Activated CD4-positive, CD25-positive, alpha-beta regulatory T cell (primary cell): ENCODE measurements around the gene MYRIP.

ENCODE experiments used
- DNase-seq, 4 experiments: peaks; one replicate each; lab custom pipeline; 2025; lab: John Stamatoyannopoulos, UW

The MYRIP gene

DNA sequence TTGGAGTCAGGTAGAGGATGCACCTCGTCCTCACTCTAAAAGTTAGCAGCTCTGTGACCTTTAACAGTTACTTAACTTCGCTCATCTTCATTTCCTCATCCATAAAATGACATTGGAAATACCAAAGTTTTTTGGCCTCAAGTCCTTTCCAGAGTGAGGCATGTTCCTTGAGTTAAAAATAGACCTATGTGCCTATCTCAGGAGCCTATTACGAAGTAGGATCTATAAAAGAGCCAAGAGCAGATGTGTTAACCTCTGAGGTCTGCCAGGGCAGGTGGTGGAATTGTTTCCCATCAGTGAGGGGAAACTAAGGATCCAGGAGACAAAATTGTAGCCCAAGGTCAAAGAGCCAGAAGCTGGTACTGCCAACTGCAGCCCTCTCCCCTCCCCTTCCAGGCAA is 379.7 kb downstream of the MYRIP start:
- no peak for DNase-seq

DNA sequence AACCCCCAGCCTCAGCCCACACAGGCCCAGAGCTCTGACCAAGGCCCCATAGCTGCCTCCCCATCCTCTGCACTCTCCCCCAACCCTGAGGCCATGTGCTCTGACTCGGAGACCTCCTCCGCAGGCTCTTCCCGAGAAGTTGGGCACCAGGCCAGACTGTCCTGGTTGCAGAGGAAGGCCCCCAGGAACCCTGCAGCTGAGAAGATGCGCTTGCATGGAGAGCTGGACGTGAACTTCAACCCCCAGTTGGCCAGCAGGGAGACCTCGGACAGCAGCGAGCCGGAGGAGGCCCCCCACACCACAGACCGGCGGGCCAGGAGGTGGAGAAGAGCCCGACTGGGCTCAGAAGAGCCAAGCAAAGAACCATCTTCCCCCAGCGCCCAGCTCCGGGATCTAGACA is 380.6 kb downstream of the MYRIP start:
- DNase-seq, result no peak

GRCh38 chr3:40191251-40191650 is 381.8 kb downstream of the MYRIP start:
- no peak for DNase-seq

- peak; percentile 12 to 36 (median 26) for DNase-seq
Measured at GRCh38 chr3:40191850-40192448, 382.5 kb downstream of the MYRIP start.

- no peak for DNase-seq
Measured at GRCh38 chr3:40192628-40193027, 383.2 kb downstream of the MYRIP start.

- no peak for DNase-seq
Measured at GRCh38 chr3:40196966-40197365, 387.6 kb downstream of the MYRIP start.

DNA sequence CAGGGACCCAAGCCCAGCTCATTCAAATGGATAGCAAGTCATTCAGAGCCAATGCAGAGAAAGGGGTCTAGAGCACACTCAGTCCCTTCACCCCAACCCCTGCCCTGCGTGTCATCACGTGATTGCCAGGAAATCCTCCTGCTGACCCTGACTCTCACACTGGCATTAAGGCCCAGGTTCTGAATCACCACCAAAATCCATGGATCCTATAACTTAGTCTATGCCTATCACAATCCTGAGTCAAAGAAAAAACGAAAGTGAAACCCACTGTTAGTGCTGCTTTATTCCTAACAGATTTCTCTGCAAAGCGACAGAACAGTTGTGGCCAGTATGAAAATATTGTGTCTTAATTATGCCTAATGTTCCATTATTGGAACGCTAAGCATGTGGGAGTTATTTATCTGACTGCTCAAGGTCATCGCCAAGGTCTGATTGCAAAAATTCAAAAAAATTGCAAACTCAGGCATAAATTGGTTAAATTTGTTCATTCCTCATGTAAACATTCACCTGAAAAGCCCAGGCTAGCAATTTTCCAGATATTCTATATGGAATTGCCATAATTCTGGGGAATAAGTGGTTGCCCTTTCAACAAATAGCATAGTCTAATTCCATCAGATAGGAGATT is 391.4 kb downstream of the MYRIP start:
- DNase-seq, result no peak

GRCh38 chr3:40201770-40202169 is 392.4 kb downstream of the MYRIP start:
- DNase-seq, result no peak

- DNase-seq, result no peak
Measured at GRCh38 chr3:40206522-40206921, 397.1 kb downstream of the MYRIP start.

GRCh38 chr3:40207796-40208195 is 398.4 kb downstream of the MYRIP start:
- DNase-seq, result no peak

DNA sequence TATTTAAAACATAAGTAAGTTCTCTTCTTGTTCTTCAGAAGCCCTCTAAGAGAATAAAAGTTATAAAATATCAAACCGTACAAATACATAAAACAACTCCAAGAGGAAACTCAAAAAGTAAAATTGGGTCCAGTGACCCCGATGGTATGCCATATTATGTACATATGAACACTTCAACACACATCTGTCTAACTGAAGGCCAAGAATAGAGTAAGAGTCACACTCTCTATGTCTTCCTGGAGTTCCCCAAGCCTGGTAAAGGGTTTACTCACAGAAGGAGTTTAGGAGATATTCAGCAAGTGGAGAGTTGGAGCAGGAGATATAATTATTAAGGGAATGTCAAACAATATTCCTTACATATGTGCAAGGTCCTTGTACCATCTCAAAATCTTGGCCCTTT is 398.8 kb downstream of the MYRIP start:
- no peak for DNase-seq

GRCh38 chr3:40211579-40211978 is 402.2 kb downstream of the MYRIP start:
- DNase-seq, result no peak

GRCh38 chr3:40213556-40213955 is 404.1 kb downstream of the MYRIP start:
- DNase-seq, result no peak

DNA sequence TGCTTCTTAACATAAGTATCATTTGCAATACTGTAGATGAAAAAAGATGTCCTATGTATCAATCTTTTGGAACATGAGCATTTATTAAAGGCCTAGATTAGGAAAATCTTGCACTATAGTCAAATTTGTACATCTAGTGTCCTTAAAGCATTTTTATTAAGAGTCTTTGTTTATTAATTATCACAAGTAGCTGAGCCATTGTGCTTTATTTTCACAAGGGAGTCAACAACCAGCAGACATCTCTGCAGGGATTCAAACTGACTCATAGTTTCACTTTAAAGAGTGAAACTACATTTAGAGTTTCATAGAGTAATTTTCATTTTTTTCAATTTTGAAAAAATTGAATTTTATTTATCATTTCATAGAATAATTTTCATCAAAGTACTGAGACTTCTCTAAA is 405.6 kb downstream of the MYRIP start:
- DNase-seq, result no peak

GRCh38 chr3:40216471-40216870 is 407.1 kb downstream of the MYRIP start:
- no peak for DNase-seq

GRCh38 chr3:40223856-40224255 is 414.4 kb downstream of the MYRIP start:
- DNase-seq, result no peak

DNA sequence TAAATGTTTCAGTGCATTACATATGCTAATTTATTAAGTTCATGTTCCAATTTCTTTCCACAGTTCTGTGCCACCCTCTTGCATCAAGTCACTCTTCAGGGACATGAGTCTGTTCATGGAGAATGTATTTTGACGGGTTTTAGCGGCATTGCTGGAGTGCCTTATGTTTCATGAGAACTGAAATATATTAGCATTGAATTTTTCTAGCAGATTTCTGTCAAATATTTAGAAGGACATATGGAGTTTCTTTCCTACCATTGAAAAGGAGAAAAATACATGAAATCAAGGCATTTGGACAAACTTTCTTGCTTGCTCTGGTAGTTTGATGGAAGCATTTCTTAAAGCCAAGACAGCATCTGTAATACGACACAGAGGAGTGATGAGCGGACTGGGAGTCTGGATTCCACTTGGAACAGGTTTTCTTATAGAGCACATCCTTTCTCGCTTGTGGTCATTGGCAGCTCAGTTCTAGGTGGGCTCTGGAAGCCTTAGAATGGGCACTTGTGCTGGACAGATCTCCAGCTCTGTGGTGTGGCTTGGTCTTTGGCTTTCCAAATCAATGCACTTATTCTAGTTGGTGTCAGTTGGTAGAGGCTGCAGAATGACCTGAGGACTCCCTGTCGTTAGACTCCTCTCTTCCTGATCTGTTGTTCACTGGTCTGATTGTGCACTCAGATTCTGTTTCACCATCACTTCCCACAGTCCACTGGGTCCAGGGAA is 415.5 kb downstream of the MYRIP start:
- no peak for DNase-seq

GRCh38 chr3:40226636-40227035 is 417.2 kb downstream of the MYRIP start:
- no peak for DNase-seq

- DNase-seq, result no peak
Measured at GRCh38 chr3:40228792-40229350, 419.5 kb downstream of the MYRIP start.

- DNase-seq, result no peak
Measured at GRCh38 chr3:40229386-40229785, 420.0 kb downstream of the MYRIP start.

DNA sequence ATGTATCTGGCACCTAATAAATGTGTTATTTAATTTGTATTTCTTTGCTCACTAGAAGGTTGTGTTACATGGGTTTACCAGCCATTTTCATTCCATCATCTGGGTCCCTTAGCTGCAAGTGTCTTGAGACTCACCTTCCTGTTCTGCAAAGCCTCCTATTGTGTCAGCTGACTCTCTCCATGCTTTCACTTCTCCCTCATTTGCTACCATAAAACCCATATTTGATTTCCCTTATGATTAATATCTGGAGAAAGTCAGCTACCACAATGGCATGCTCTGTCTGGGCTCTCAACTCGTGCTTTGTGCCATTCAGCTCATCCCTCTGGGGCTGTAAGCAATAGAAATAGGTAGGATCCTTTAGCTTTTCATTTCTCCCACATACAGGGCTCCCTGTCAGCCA is 420.6 kb downstream of the MYRIP start:
- DNase-seq, result no peak

GRCh38 chr3:40230382-40230781 is 421.0 kb downstream of the MYRIP start:
- DNase-seq, result no peak

DNA sequence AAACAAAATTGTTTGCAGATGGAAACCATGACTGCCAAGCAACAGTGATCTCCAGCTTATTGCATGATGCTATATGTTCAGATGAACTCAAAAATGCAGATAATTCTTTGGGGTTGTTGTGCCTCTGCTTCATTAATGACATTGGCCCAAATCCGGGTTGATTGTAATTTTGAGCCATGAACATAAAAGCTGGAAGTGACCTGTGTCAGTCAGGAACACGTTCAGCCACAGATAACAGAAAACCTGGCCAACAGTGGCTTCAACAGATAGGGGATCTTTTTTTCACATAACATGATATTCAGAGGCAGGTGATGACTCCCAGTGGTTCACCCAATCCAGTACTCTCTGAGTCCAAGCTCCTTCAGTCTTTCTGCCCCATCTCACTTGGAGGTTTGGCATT is 423.2 kb downstream of the MYRIP start:
- DNase-seq, result no peak
